Neural progenitor cell (in vitro differentiated cells): ENCODE data around the gene AMOTL2. TPM values are rescaled to one million over a fixed set of nuclear protein-coding genes. Genes with fewer than 3 reads are reported as not detected.

ENCODE experiments used
- DNase-seq: peaks from one replicate; pipeline ENCODE4 v3.0.0-alpha.2; 2016; ENCODE audit warnings: low spot score
- H2AFZ ChIP-seq: fragments of 200-600 bp; sonication (generic); replicated peaks from 2 replicates; pipeline ENCODE4 v1.6.1; 2016; ENCODE audit warnings: antibody characterized with exemption
- H3F3A ChIP-seq: fragments of 200-600 bp; sonication (generic); 2 replicates; pipeline ENCODE4 v1.6.1; 2016; ENCODE audit warnings: antibody characterized with exemption, low read depth
- H3K27ac ChIP-seq: fragments of 200-600 bp; sonication (generic); 2 replicates; pipeline ENCODE4 v1.5.1; 2016; ENCODE audit warnings: mild to moderate bottlenecking
- H3K27me3 ChIP-seq: fragments of 200-600 bp; sonication (generic); 2 replicates; pipeline ENCODE4 v1.6.1; 2016; ENCODE audit warnings: mild to moderate bottlenecking, moderate library complexity
- H3K36me3 ChIP-seq: fragments of 200-600 bp; sonication (generic); 2 replicates; pipeline ENCODE4 v1.5.1; 2016
- H3K4me1 ChIP-seq: fragments of 200-600 bp; sonication (generic); 2 replicates; pipeline ENCODE4 v1.6.1; 2016; ENCODE audit warnings: mixed run types
- H3K4me2 ChIP-seq: fragments of 200-600 bp; sonication (generic); 2 replicates; pipeline ENCODE4 v1.6.1; 2016
- H3K4me3 ChIP-seq: fragments of 200-600 bp; sonication (generic); 2 replicates; pipeline ENCODE4 v1.5.1; 2016
- H3K79me2 ChIP-seq: fragments of 200-600 bp; sonication (generic); 2 replicates; pipeline ENCODE4 v1.6.1; 2016; ENCODE audit warnings: low read depth
- H3K9ac ChIP-seq: fragments of 200-600 bp; sonication (generic); 2 replicates; pipeline ENCODE4 v1.6.1; 2016
- H3K9me3 ChIP-seq: fragments of 200-600 bp; sonication (generic); 2 replicates; pipeline ENCODE4 v1.5.1; 2016; ENCODE audit warnings: low read depth
- H4K20me1 ChIP-seq: fragments of 200-600 bp; sonication (generic); 2 replicates; pipeline ENCODE4 v1.6.1; 2016; ENCODE audit warnings: low read depth
- H3K27ac Mint-ChIP-seq: 3 replicates; pipeline ENCODE4 v1.8.0; 2021; ENCODE audit warnings: mixed read lengths
- H3K27me3 Mint-ChIP-seq: 2 replicates; pipeline ENCODE4 v1.8.0; 2022; ENCODE audit warnings: low read depth, mild to moderate bottlenecking, inconsistent platforms, moderate library complexity, mixed read lengths; ENCODE audit not compliant: insufficient read depth
- H3K36me3 Mint-ChIP-seq: 3 replicates; pipeline ENCODE4 v1.8.0; 2021; ENCODE audit warnings: mixed read lengths
- H3K4me1 Mint-ChIP-seq: 3 replicates; pipeline ENCODE4 v1.8.0; 2021; ENCODE audit warnings: mixed read lengths
- H3K4me3 Mint-ChIP-seq: 3 replicates; pipeline ENCODE4 v1.8.0; 2021; ENCODE audit warnings: mild to moderate bottlenecking, moderate library complexity, mixed read lengths
- H3K9me3 Mint-ChIP-seq: 3 replicates; pipeline ENCODE4 v1.8.0; 2020; ENCODE audit warnings: mixed read lengths
- EZH2 ChIP-seq: fragments of 200-600 bp; sonication (generic); IDR thresholded peaks from 2 replicates; pipeline ENCODE4 v1.6.1; 2017; ENCODE audit warnings: antibody characterized with exemption, mild to moderate bottlenecking, moderate library complexity
- EZH2phosphoT487 ChIP-seq: fragments of 200-600 bp; sonication (generic); IDR thresholded peaks from 2 replicates; pipeline ENCODE4 v1.6.1; 2017; ENCODE audit warnings: antibody characterized with exemption
- total RNA-seq: library from RNA; depleted of rRNA; stranded (reverse); fragments of >200 nt; gene quantifications from 2 replicates; pipeline ENCODE4 v1.2.3, GENCODE V29; 2015; ENCODE audit warnings: low replicate concordance
- TF ChIP-seq, protein P1 (sequence below): fragments of 200-600 bp; sonication (generic); IDR thresholded peaks from 2 replicates; pipeline ENCODE4 v1.5.1; 2017; ENCODE audit warnings: antibody characterized with exemption, mild to moderate bottlenecking

The AMOTL2 gene
- total RNA-seq, 1 donor from 2014 or later, result 62.9 TPM

DNA sequence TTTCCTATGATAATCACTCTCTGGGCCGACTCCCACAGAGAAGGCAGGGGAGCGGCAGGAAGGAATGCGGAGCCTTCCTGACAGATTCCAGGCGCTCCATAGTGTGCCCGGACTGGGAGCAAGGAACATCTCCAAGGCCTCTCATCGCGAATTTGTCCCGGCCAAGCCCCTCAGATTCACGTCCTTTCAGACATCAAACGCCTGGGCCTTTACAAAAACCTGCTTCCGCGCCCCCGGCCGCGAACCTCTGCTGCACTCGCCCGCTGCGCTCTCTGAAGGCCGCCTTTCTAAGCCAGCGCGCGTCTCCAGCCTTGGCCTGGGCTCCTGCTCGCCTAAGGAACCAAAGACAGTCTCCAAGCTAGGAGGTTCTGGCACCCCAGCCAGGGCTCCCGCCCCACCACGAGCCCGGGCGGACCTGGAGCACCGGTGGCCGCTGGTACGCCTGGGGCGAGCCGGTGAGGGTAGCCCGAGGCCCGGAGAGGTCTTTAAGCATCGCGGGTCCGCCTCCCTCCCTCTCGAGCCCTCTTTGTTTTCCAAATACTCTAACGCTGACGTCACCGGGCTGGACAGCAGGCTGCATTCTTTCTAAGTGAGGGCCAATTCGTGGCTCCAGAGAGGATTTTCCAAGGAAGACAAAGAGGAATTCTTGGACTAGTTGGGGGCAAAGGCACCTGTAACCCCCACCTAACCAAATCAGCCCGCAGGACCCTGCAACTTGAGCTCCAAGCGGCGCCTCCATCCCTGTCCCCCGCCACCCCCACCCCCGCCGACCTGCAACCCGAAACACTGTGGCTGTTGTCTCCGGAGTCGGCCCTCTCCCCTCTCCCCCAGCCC lies 759 bp downstream of the AMOTL2 start:
- Histone ChIP-seq H2AFZ (no peak overlapping the region), H3K36me3 (peaks cover 12% of the 10 kb centered on the region), H3K9ac (peak overlapping the region; percentile 100), H3K79me2 (peaks cover 57% of the 10 kb centered on the region), H3K27ac (peak overlapping the region; percentile 100), H4K20me1 (peaks cover 51% of the 10 kb centered on the region), H3K4me1 (peaks cover 61% of the 10 kb centered on the region), H3K4me2 (peak overlapping the region; percentile 97), H3K27me3 (peaks cover 26% of the 10 kb centered on the region), H3F3A (peaks cover 47% of the 10 kb centered on the region), H3K9me3 (no peaks in the 10 kb centered on the region), H3K4me3 (peak overlapping the region; percentile 99)
- H3K27me3 Mint-ChIP-seq, result peaks cover 21% of the 10 kb centered on the region
- TF ChIP-seq EZH2phosphoT487 (no peak), EZH2 (no peak)
- TF ChIP-seq, protein P1, sequence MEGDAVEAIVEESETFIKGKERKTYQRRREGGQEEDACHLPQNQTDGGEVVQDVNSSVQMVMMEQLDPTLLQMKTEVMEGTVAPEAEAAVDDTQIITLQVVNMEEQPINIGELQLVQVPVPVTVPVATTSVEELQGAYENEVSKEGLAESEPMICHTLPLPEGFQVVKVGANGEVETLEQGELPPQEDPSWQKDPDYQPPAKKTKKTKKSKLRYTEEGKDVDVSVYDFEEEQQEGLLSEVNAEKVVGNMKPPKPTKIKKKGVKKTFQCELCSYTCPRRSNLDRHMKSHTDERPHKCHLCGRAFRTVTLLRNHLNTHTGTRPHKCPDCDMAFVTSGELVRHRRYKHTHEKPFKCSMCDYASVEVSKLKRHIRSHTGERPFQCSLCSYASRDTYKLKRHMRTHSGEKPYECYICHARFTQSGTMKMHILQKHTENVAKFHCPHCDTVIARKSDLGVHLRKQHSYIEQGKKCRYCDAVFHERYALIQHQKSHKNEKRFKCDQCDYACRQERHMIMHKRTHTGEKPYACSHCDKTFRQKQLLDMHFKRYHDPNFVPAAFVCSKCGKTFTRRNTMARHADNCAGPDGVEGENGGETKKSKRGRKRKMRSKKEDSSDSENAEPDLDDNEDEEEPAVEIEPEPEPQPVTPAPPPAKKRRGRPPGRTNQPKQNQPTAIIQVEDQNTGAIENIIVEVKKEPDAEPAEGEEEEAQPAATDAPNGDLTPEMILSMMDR, result no peak
- peaks cover 1% of the 10 kb centered on the region for H3K9me3 Mint-ChIP-seq
- peak; percentile 97 for DNase-seq
- peak overlapping the region; percentile 100 for H3K27ac Mint-ChIP-seq
- H3K36me3 Mint-ChIP-seq, result peaks cover 18% of the 10 kb centered on the region
- H3K4me3 Mint-ChIP-seq, result peak overlapping the region; percentile 96
- peaks cover 61% of the 10 kb centered on the region for H3K4me1 Mint-ChIP-seq

DNA sequence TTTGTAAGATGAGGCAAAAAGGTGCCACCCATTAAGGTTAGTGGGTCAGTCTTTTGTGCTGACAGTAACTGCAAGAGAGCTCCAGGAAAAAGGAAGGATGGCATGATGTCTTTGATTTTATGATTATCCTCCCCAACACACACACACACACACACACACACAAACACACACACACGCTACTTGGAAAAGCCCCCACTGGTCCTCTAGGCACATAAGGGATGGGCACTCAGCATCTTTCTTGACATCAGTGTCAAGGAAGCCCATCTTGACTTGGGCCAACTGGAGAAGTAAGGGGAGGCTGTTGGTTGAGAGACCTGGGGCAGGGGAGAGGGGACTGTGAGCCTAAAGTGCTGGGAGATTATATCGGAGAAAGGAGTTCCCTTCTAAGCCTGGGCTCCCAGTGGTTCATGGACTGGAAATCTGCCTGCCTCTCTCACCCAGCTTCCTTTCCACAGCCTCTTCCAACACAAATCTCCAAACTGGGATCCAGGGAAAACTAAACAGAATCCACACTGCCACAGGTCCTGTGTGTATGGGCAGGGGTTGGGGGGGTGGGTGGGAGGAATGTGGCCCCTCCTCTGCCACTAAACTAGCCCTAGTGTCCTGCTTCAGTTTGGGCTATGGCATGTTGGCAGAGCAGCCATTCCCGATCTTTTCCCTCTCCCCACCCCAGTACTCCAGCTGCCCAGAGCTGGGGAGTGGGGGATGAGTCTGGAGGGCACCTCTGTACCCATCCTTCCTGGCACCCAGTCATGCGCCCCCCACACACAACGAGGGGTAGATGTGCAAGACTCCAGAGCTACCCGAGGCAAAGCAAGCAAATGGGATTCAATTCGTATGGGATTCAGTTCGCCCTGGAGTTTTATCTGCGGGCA lies 1.6 kb downstream of the AMOTL2 start:
- Histone ChIP-seq H3K4me2 (peak overlapping the region; percentile 97), H3K9ac (peak overlapping the region; percentile 100), H3K36me3 (peaks cover 12% of the 10 kb centered on the region), H4K20me1 (peaks cover 60% of the 10 kb centered on the region), H3K4me1 (peaks cover 52% of the 10 kb centered on the region), H3K27me3 (peaks cover 26% of the 10 kb centered on the region), H3K27ac (peak overlapping the region; percentile 100), H3F3A (peaks cover 55% of the 10 kb centered on the region), H3K4me3 (peak overlapping the region; percentile 99), H3K9me3 (no peaks in the 10 kb centered on the region), H3K79me2 (peaks cover 64% of the 10 kb centered on the region), H2AFZ (no peak overlapping the region)
- Mint-ChIP-seq H3K4me1 (peaks cover 60% of the 10 kb centered on the region), H3K4me3 (peak overlapping the region; percentile 96), H3K27me3 (peaks cover 21% of the 10 kb centered on the region), H3K27ac (peak overlapping the region; percentile 100), H3K9me3 (no peaks in the 10 kb centered on the region), H3K36me3 (peaks cover 21% of the 10 kb centered on the region)
- no peak for DNase-seq
- TF ChIP-seq EZH2 (no peak), EZH2phosphoT487 (no peak)
- TF ChIP-seq, protein P1, result no peak

DNA sequence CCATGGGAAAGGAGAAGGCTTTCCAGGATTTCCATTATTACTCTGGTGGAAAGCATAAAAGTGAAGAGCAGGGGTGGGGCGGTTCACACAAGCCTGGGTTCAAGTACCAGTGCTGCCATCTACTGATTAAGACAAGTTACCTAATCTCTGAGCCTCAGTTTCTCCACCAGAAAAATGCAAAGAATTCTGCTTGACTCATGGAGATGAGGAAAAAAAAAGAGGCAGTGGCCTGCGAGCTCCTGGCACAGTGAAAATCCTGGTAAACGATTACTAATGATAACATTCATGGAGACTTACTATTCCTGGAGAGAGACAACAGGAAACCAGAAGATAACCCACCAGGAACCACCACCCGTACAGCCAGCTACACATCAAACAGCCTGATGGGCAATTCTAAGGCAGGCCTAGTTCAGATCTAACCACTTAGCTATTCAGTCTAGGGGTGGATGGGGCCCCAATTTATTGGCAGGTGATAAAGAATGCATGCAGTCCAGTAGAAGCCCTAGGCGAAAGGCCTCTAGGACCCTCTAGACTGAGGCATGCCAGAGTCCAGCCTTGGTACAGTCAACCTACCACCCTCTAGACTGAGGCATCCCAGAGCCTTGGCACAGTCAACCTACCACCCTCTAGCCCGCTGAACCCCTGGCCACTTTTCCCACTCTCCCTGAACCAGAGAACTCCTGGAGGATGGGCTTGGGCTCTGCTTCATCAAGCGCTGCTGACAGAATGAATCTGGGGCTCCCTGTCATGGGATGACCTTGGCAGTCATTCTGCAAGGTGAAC lies 2.5 kb downstream of the AMOTL2 start:
- Histone ChIP-seq H3K9me3 (no peaks in the 10 kb centered on the region), H3F3A (peaks cover 57% of the 10 kb centered on the region), H3K27me3 (peaks cover 18% of the 10 kb centered on the region), H4K20me1 (peaks cover 69% of the 10 kb centered on the region), H3K9ac (no peak overlapping the region), H3K4me1 (peaks cover 46% of the 10 kb centered on the region), H3K79me2 (peaks cover 68% of the 10 kb centered on the region), H3K36me3 (peaks cover 12% of the 10 kb centered on the region), H3K4me2 (peak overlapping the region; percentile 97), H3K4me3 (peak overlapping the region; percentile 99), H2AFZ (no peak overlapping the region), H3K27ac (no peak overlapping the region)
- Mint-ChIP-seq H3K27me3 (peaks cover 21% of the 10 kb centered on the region), H3K4me1 (peaks cover 56% of the 10 kb centered on the region), H3K36me3 (peaks cover 21% of the 10 kb centered on the region), H3K4me3 (peak overlapping the region; percentile 96), H3K9me3 (no peaks in the 10 kb centered on the region), H3K27ac (peak overlapping the region; percentile 83)
- no peak for DNase-seq
- TF ChIP-seq EZH2, result no peak
- no peak for TF ChIP-seq EZH2phosphoT487
- TF ChIP-seq, protein P1, result no peak
